GM12872 (cell line): ENCODE measurements around the gene AP5Z1.

Source experiments
- TF ChIP-seq, protein P1 (sequence below): IDR thresholded peaks from 3 replicates; pipeline ENCODE4 v1.5.1; 2011; ENCODE audit warnings: low read depth, mild to moderate bottlenecking, low read length, moderate library complexity; ENCODE audit not compliant: insufficient read depth

The AP5Z1 gene

GRCh38 chr7:4805984-4806300 lies 30.5 kb downstream of the AP5Z1 start:
- TF ChIP-seq, protein P1, sequence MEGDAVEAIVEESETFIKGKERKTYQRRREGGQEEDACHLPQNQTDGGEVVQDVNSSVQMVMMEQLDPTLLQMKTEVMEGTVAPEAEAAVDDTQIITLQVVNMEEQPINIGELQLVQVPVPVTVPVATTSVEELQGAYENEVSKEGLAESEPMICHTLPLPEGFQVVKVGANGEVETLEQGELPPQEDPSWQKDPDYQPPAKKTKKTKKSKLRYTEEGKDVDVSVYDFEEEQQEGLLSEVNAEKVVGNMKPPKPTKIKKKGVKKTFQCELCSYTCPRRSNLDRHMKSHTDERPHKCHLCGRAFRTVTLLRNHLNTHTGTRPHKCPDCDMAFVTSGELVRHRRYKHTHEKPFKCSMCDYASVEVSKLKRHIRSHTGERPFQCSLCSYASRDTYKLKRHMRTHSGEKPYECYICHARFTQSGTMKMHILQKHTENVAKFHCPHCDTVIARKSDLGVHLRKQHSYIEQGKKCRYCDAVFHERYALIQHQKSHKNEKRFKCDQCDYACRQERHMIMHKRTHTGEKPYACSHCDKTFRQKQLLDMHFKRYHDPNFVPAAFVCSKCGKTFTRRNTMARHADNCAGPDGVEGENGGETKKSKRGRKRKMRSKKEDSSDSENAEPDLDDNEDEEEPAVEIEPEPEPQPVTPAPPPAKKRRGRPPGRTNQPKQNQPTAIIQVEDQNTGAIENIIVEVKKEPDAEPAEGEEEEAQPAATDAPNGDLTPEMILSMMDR: no peak

GRCh38 chr7:4806983-4807597 lies 31.7 kb downstream of the AP5Z1 start:
- TF ChIP-seq, protein P1: no peak

GRCh38 chr7:4807598-4808016 lies 32.2 kb downstream of the AP5Z1 start:
- TF ChIP-seq, protein P1: no peak

DNA sequence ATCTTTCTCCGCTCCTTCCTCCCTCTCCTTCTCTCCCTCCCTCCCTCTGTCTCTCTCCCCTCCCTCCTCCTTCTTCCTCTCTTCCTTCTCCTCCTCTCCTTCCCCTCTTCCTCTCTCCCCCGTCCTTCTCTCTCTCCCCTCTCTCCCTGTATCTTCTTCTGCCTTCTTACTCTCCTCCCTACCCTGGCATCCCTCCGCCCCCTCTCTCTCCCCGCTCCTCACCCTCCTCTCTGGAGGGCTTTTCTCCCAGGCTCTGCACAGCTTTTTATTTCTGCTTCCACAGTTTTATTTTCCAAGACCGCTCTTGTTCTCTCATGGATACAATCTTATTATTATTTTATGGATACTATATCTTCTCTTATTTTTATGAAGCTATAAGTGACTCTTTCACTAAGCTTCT lies 32.6 kb downstream of the AP5Z1 start:
- TF ChIP-seq, protein P1: no peak

DNA sequence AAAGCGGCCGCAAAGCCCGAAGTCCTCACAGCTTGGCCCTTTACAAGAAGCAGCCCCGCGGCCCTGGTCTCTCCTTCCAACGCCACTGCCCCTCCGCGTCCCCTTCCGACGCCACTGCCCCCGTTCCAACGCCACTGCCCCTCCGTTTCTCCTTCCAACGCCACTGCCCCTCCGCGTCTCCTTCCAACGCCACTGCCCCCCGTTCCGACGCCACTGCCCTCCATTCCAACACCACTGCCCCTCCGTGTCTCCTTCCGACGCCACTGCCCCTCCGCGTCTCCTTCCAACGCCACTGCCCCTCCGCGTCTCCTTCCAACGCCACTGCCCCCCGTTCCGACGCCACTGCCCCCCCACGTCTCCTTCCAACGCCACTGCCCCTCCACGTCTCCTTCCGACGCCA lies 33.1 kb downstream of the AP5Z1 start:
- TF ChIP-seq, protein P1: no peak

DNA sequence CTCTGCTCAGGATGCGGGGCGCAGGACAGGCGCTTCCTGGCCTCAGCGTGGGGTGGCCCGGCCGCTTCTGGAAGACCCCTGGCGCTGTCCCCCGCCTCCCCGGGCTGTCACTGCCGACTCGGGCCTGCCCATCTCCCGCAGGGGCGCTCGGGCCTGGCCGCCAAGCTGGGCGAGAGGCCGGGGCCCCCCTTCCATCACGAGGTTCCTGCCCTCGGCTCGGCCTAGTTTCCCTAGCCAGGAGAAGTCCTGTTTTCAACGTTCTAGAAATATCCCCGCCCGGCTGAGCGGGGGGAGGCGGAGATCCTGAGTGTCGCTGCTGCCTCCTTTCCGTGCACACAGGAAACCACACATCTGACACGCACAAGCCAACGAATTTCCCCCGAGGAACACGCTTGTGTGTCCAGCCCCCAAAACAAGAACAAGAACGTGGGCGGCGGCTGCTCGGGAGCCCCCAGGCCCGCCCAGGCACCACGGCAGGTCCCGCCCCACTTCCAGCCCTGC lies 33.7 kb downstream of the AP5Z1 start:
- TF ChIP-seq, protein P1: no peak

GRCh38 chr7:4809666-4810065 lies 34.2 kb downstream of the AP5Z1 start:
- TF ChIP-seq, protein P1: no peak
